ENCODE results near the gene ID3. TPM values are rescaled to one million over a fixed set of nuclear protein-coding genes. Genes with fewer than 3 reads are reported as not detected.

Gene ID3
- total and polyA plus RNA-seq, 9 of the 15 experiments (the other 6 are each of a cell fraction or from before 2014, with no cell fraction given), result 6.8 to 59.8 (median 23.5) TPM

DNA sequence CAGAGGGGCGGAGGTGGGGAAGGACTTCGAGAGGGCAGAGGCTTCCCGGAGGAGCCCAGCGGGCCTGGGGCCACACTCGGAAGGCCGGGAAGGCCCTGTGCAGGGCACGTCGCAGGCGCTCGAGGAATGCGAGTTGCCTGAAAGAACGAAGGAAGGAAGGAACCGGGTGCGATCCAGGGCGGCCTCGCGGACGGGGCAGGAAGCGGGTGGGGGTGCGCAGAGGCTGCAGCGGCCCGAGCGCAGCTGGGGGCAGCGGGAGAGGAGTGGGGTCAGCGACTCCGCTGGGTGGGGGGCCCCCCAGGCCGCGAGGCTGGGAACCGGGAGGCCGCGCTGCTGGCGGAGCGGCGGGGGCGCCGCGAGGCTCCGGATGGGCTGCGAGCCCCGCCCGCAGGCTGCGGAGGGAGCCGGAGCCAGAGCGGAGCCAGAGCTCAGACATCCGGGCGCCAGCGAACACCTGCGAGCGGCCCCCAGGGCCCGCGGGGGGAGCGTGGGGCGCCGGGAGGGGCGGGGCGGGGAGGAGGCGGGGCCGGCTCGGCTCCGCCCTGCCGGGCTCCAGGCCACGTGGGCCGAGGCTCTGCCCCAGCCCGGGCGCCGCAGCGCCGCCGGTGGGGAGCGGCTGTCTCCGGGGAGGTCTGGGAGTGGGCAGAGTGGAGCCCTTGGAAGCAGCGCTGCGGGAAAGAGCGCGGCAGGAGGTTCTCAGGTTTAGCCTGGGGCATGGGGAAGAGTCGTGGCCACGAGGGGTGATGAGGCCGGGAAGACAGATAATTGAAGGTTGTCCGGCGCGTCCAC is 4.6 kb downstream of the ID3 start (continued):
- TF ChIP-seq SMARCA5 (IDR thresholded peaks at IDR 0.05) (no peak), SREBF1 (IDR thresholded peaks at IDR 0.05; ENCODE audit: borderline replicate concordance, low read depth, low read length) (no peak), ERF (CRISPR knock-in tag; IDR thresholded peaks at IDR 0.05) (no peak; the same call in 1 of the 2 replicates), ZNF76 (CRISPR knock-in tag; IDR thresholded peaks at IDR 0.05; ENCODE audit: borderline replicate concordance) (no peak), SLC30A9 (CRISPR knock-in tag; IDR thresholded peaks at IDR 0.05) (no peak), ZNF23 (CRISPR knock-in tag; IDR thresholded peaks at IDR 0.05) (no peak), COPS2 (conservative IDR thresholded peaks at IDR 0.05) (no peak), LARP7 (IDR thresholded peaks at IDR 0.05) (no peak), MTA2 (IDR thresholded peaks at IDR 0.05; ENCODE audit: low read depth) (0 out of 2 replicates have a peak, but pooled peaks have one; percentile 9), NELFE (IDR thresholded peaks at IDR 0.05; ENCODE audit: insufficient read depth, insufficient read length) (no peak)
- TF ChIP-seq, protein P1, sequence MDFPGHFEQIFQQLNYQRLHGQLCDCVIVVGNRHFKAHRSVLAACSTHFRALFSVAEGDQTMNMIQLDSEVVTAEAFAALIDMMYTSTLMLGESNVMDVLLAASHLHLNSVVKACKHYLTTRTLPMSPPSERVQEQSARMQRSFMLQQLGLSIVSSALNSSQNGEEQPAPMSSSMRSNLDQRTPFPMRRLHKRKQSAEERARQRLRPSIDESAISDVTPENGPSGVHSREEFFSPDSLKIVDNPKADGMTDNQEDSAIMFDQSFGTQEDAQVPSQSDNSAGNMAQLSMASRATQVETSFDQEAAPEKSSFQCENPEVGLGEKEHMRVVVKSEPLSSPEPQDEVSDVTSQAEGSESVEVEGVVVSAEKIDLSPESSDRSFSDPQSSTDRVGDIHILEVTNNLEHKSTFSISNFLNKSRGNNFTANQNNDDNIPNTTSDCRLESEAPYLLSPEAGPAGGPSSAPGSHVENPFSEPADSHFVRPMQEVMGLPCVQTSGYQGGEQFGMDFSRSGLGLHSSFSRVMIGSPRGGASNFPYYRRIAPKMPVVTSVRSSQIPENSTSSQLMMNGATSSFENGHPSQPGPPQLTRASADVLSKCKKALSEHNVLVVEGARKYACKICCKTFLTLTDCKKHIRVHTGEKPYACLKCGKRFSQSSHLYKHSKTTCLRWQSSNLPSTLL (IDR thresholded peaks at IDR 0.05), result no peak
- TF ChIP-seq, protein P2, sequence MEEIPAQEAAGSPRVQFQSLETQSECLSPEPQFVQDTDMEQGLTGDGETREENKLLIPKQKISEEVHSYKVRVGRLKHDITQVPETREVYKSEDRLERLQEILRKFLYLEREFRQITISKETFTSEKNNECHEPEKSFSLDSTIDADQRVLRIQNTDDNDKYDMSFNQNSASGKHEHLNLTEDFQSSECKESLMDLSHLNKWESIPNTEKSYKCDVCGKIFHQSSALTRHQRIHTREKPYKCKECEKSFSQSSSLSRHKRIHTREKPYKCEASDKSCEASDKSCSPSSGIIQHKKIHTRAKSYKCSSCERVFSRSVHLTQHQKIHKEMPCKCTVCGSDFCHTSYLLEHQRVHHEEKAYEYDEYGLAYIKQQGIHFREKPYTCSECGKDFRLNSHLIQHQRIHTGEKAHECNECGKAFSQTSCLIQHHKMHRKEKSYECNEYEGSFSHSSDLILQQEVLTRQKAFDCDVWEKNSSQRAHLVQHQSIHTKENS (CRISPR knock-in tag; IDR thresholded peaks at IDR 0.05), result no peak
- TF ChIP-seq, protein P3, sequence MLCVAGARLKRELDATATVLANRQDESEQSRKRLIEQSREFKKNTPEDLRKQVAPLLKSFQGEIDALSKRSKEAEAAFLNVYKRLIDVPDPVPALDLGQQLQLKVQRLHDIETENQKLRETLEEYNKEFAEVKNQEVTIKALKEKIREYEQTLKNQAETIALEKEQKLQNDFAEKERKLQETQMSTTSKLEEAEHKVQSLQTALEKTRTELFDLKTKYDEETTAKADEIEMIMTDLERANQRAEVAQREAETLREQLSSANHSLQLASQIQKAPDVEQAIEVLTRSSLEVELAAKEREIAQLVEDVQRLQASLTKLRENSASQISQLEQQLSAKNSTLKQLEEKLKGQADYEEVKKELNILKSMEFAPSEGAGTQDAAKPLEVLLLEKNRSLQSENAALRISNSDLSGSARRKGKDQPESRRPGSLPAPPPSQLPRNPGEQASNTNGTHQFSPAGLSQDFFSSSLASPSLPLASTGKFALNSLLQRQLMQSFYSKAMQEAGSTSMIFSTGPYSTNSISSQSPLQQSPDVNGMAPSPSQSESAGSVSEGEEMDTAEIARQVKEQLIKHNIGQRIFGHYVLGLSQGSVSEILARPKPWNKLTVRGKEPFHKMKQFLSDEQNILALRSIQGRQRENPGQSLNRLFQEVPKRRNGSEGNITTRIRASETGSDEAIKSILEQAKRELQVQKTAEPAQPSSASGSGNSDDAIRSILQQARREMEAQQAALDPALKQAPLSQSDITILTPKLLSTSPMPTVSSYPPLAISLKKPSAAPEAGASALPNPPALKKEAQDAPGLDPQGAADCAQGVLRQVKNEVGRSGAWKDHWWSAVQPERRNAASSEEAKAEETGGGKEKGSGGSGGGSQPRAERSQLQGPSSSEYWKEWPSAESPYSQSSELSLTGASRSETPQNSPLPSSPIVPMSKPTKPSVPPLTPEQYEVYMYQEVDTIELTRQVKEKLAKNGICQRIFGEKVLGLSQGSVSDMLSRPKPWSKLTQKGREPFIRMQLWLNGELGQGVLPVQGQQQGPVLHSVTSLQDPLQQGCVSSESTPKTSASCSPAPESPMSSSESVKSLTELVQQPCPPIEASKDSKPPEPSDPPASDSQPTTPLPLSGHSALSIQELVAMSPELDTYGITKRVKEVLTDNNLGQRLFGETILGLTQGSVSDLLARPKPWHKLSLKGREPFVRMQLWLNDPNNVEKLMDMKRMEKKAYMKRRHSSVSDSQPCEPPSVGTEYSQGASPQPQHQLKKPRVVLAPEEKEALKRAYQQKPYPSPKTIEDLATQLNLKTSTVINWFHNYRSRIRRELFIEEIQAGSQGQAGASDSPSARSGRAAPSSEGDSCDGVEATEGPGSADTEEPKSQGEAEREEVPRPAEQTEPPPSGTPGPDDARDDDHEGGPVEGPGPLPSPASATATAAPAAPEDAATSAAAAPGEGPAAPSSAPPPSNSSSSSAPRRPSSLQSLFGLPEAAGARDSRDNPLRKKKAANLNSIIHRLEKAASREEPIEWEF (CRISPR knock-in tag; IDR thresholded peaks at IDR 0.05), result no peak
- TF ChIP-seq, protein P4, sequence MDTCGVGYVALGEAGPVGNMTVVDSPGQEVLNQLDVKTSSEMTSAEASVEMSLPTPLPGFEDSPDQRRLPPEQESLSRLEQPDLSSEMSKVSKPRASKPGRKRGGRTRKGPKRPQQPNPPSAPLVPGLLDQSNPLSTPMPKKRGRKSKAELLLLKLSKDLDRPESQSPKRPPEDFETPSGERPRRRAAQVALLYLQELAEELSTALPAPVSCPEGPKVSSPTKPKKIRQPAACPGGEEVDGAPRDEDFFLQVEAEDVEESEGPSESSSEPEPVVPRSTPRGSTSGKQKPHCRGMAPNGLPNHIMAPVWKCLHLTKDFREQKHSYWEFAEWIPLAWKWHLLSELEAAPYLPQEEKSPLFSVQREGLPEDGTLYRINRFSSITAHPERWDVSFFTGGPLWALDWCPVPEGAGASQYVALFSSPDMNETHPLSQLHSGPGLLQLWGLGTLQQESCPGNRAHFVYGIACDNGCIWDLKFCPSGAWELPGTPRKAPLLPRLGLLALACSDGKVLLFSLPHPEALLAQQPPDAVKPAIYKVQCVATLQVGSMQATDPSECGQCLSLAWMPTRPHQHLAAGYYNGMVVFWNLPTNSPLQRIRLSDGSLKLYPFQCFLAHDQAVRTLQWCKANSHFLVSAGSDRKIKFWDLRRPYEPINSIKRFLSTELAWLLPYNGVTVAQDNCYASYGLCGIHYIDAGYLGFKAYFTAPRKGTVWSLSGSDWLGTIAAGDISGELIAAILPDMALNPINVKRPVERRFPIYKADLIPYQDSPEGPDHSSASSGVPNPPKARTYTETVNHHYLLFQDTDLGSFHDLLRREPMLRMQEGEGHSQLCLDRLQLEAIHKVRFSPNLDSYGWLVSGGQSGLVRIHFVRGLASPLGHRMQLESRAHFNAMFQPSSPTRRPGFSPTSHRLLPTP (IDR thresholded peaks at IDR 0.05; ENCODE audit: borderline replicate concordance, extremely low read depth, insufficient read length), result no peak
